HG03066 (cell line): Measurements from ENCODE around the gene SEC61A2.
"Not testable (repeated sequence)": the region's sequence is repeated elsewhere in the genome, so short reads cannot be mapped to it uniquely, and the experiment has no call there.

Source experiments
- ATAC-seq: cut with Tn5 transposase; IDR thresholded peaks from one replicate; pipeline ENCODE4 v1.9.1; 2021; ENCODE audit warnings: low read depth; ENCODE audit not compliant: unreplicated experiment

The SEC61A2 gene

GRCh38 chr10:12129222-12130111 is at the start of gene SEC61A2:
Gene SEC61A2 (plus strand): TSS chr10:12129677. CDS start chr10:12129788, 111 bp downstream.
- ATAC-seq: peak; percentile 81

GRCh38 chr10:12081470-12081869 is 48.0 kb upstream of the SEC61A2 start:
- no peak for ATAC-seq

- no peak for ATAC-seq
Measured at GRCh38 chr10:12081879-12082557, 47.5 kb upstream of the SEC61A2 start.

DNA sequence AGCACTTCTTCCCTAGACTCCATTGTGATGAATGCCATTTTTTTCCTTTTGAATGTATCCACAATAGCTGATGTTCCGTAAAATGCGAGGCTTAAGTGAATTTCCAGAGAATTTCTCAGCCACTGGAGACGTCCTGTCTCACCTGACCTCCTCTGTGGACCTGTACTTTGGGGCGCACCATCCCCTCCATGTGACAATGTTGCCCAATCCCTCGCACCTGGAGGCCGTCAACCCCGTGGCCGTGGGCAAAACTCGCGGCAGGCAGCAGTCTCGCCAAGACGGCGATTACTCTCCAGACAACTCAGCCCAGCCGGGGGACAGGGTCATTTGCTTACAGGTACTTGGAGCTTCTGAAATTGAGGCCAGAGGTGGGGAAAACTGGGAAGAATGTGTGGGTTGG is 40.6 kb upstream of the SEC61A2 start:
- ATAC-seq: no peak

DNA sequence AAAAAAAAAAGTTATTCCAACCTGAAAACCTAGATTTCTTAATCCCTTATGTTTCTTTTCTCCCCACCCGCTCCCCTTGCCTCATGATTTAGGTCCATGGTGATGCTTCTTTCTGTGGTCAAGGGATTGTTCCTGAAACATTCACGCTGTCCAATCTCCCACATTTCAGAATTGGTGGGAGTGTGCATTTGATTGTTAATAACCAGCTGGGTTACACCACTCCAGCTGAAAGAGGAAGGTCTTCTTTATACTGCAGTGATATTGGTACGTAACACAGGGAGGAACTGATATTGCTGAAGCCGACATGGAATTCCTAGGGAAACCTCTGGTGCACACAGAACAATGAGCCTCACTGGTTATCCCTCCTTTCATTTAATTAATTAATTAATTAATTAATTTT is 38.1 kb upstream of the SEC61A2 start:
- no peak for ATAC-seq

GRCh38 chr10:12097361-12097760 is 32.1 kb upstream of the SEC61A2 start:
- not testable (repeated sequence) for ATAC-seq

DNA sequence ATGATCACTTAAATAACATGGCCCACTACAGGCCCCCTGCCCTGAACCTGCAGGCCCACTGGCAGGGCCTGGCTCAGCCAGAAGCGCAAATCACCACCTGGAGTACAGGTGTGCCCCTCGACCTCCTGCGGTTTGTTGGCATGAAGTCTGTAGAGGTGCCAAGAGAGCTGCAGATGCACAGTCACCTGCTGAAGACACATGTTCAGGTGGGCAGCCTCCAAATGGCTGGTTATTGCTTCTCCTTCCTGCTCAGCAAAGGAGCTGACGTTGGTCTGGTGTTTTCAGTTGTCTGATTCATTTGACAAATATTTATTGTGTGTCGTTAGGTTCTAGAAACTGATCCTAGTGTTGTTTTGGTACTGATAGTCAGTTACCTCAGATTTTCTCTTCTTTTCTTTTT is 31.7 kb upstream of the SEC61A2 start:
- ATAC-seq: no peak

DNA sequence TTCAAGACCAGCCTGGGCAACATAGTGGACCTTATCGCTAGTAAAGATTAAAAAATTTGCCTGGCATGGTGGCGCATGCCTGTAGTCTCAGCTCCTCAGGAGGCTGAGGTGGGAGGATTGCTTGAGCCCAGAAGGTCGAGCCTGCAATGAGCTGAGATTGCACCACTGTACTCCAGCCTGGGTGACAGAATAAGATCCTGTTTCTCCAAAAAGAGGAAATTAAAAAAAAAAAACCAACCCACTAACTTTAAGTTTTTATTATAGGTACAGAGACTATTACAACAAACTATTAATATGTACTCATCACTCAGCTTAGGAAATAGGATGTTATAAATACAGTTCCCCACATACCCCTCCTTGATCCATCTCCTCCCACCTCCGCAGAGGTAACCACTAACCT is 30.5 kb upstream of the SEC61A2 start:
- ATAC-seq: no peak

- no peak for ATAC-seq
Measured at GRCh38 chr10:12103802-12104201, 25.7 kb upstream of the SEC61A2 start.

DNA sequence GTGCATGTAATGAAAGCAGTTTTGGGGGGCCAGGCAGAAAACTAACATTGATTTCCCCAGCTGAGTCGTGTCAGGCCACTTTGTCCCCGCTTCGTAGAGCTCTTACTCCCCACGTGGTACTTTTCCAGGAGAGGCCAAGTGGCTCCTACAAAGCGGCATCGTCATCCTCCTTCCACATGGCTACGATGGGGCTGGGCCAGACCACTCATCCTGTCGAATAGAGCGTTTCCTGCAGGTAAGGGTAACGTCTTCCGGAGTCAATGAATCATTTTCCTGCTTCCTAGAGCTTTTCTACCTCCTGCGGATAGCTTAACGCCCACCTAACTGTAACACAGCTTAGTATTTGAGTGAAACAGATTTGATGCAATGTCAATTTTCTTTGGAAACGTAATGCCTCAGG is 21.7 kb upstream of the SEC61A2 start:
- ATAC-seq: no peak

- no peak for ATAC-seq
Measured at GRCh38 chr10:12109286-12109685, 20.2 kb upstream of the SEC61A2 start.

DNA sequence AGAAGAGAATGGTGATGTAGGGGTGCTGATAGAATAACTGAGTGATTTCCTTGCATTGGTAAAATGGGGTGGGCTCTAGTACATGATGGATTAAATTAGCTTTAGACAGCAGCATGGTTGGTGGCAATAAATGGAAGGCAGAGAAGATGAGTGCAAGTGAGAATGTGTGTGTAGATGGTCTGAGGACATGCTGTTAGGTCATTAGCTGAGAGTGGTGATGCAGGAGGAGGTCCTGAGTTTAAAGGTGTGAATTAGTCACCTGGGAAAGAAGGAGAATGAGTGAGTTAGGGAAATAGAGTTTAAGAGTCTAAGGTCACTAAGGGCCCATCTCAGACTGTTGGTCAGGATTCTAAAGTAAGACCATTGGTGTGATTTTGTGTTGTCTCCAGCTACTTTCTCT is 17.9 kb upstream of the SEC61A2 start:
- ATAC-seq: no peak

GRCh38 chr10:12113627-12114026 is 15.8 kb upstream of the SEC61A2 start:
- ATAC-seq: no peak

DNA sequence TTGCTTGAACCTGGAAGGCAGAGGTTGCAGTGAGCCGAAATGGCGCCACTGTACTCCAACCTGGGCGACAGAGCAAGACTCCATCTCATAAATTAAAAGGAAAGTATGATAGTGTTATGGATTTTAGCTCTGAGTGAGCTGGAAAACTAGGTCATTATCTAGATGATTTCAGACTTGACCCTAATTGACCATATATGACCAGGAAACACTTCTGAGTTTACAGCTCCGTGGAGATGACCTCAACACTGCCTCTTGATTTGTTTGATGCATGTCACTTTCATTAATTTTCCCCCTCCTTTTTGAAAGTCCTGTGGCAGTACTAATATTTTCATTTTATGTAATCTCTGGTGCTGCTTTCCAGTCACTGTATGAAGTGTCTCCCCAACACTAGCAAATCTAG is 7.8 kb upstream of the SEC61A2 start:
- ATAC-seq: no peak

DNA sequence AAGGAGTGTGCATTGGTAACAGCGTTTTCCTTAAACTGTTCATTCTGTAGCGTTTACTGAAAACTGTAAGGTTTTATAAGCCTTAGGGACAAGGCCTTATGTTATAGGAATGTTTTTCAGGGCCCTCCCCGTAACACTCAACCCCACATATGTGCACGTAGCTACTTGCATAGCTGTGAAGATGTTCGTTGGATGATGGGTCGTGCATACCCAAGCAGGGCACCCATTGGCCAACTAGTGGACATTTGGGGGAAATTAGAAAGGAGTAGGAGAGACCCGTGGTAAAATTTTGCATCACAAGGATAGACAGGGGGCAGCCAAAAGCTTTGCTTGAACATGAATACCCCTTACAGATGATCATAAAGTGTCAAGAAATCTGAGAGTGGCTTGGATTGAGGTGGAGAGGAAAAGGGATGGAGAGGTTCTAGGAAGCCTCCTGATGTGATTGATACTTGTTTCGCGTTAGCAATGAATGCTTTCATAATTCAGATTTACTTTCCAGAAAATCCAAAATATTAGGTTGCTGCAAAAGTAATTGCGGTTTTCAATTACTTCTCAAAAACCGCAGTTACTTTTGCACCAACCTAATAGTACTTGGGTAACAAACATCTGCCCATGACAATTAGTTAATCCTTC is 878 bp downstream of the SEC61A2 start:
- ATAC-seq: peak; percentile 40

- ATAC-seq: no peak
Measured at GRCh38 chr10:12135631-12136030, 6.2 kb downstream of the SEC61A2 start.

DNA sequence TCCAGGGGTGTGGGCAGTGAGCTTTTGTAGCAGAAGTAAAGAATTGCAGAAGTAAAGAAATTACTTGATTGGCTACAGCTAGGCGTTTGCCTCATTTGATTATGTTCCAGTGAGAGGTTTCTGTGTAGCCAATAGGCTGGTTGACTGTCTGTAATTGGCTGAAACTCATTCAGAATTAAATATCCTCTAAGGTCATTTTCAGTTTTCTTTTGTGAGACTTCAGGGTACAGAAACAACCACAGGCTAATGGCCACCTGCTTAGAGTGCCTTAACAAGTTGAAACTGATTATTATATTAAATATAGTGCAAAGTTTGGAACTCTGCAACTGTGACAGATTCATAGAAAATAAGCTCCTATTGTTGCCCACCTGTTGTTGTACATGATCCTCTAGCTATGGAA is 10.6 kb downstream of the SEC61A2 start:
- no peak for ATAC-seq

DNA sequence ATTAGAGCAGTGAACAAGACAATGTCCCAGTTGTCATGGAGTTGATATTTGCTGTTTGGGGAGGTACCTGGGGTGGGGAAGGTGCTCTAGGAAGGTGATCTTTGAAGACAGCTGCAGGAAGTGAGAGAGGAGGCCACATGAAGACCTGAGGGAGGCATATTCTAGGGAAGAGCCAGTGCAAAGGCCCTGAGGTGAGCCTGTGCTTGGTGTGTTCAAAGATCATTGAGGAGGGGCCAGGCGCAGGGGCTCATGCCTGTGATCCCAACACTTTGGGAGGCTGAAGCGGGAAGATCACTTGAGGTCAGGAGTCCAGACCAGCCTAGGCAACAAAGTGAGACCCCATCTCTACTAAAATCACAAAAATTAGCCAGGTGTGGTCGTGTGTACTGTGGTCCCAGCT is 15.1 kb downstream of the SEC61A2 start:
- no peak for ATAC-seq

GRCh38 chr10:12150163-12150562 is 20.7 kb downstream of the SEC61A2 start:
- ATAC-seq: no peak

DNA sequence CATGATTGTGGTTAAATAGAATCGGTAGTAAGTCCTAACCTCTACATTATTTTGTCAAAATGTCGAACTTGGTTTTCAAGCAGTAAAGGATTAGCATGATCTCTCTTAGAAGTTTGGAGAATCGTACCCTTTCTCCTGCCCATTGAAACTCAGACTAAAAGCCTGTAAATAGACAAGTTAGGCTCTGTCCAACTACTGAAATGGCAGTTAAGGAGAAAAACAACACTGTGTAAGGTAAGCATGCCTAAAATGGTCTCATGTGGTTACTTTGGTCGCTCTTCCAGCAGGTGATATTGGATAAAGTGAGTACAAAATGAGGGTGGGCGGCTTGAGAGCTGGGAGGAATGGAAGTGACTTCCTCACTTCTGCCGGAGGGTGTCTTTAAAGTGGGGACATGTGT is 25.0 kb downstream of the SEC61A2 start:
- ATAC-seq: no peak

DNA sequence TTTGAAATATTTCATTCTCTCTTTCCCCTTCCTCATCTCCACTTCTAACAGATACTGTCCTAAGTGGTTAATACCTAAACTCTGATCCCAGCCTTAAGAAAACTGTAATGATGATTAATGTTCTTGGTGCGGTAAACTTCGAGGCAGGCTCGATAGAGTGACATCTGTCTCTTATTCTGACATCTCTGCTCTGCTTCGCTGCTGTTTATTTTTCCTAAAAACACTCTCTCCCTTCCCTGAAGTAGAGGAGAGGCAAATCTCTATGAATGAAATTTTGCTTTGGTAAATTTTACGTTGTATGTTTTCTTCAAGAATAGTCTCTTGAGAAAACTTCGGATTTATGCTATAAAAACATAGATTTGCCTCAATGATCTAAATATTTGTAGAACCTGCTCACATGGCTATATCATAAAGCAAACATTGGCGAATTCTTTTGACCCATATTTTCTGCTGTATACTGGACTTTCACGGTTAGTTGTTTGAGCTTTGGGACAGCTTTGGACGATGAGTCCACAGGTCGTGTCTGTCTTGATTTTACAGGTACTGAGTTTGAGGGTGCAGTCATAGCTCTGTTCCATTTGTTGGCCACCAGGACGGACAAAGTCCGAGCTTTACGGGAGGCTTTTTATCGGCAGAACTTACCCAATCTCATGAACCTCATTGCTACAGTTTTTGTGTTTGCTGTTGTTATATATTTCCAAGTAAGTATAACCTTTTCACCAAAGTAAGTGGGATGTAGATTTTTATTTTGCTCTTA is 27.1 kb downstream of the SEC61A2 start:
- no peak for ATAC-seq
